ENCODE measurements around the gene MAD1L1.

The MAD1L1 gene

DNA sequence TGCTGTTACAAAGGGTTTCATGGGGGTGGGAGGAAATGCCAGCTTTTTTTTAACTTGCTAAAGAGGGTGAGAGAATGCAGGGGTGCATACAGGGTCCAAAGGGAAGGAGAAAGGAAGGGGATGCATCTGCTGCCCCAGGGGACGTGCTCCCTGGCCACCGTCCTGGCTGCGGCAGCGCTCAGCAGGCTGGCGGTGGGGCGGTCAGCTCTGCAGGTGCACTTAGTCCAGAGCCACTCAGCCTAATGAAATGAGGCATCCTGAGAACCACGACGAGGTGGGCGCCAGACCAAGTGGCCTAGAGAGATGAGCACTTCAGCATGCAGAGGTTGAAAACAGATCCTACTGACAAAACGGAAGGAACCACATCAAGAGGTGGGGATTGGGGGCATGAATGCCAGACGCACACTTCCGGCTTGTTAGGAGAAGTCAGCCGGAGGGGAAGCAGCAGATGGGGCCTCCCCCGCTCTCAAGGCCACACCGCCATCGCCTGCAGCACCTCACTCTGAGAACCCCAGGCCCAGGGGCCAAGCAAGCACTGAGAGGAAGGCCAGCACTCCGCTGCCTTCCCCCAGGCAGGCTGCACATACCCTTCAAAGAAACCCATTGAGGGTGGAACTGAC, 94.5 kb downstream of the MAD1L1 start:
- DNase-seq (ENCODE audit: low read depth), result no peak

DNA sequence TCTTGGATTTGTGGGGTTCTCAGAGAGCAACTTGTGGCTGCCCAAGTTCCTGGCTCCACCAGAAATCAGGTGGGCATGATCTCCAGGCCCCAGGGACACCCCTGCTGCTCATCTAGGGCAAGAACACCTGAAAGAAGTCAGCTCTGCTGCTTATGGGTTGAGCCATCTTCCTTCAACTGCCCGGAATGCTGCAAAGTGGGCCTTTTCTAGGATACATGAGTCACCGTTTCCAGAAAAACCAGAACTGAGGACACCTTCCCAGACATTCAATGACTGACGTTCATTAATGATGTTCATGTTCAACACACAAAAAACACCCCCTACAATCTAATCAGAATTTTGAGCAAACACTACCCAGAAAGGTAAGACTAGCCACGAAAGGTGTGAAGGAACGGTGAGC, 98.0 kb downstream of the MAD1L1 start:
- DNase-seq (ENCODE audit: low read depth), result no peak

DNA sequence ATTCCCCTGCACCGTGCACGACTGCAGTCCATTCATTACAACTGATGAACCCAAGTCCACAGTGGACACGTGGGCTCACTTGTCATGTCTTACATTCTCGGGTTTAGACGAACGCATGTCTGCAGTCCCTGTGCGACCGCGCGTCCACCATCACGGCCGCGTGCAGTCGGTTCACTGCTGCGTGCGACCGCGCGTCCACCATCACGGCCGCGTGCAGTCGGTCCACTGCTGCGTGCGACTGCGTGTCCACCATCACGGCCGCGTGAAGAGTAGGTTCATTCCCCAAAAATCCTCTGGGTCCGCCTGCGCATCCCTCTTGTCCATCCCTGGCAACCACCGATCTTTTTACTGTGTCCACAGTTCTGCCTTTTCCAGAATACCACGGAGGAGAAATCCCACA, 100.5 kb downstream of the MAD1L1 start:
- DNase-seq (ENCODE audit: low read depth), result no peak

GRCh38 chr7:2131800-2132199, 100.9 kb downstream of the MAD1L1 start:
- DNase-seq (ENCODE audit: low read depth), result no peak

GRCh38 chr7:2131341-2131740, 101.4 kb downstream of the MAD1L1 start:
- no peak for DNase-seq (ENCODE audit: low read depth)

DNA sequence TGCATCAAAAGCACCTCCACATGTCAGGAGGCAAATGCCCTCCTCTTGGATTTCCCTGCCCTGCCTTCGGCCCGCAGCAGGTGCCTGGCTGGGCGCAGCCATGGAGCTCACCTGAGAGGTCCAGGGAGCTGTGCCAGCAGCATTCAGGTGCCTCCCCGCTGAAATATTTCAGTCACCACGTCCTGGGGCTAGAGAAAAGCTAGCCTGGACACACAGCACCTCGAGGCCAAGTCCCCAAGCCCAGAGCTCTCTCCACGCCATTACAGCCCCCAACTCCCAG, 102.7 kb downstream of the MAD1L1 start:
- no peak for DNase-seq (ENCODE audit: low read depth)

GRCh38 chr7:2129323-2130095, 103.2 kb downstream of the MAD1L1 start:
- no peak for DNase-seq (ENCODE audit: low read depth)

DNA sequence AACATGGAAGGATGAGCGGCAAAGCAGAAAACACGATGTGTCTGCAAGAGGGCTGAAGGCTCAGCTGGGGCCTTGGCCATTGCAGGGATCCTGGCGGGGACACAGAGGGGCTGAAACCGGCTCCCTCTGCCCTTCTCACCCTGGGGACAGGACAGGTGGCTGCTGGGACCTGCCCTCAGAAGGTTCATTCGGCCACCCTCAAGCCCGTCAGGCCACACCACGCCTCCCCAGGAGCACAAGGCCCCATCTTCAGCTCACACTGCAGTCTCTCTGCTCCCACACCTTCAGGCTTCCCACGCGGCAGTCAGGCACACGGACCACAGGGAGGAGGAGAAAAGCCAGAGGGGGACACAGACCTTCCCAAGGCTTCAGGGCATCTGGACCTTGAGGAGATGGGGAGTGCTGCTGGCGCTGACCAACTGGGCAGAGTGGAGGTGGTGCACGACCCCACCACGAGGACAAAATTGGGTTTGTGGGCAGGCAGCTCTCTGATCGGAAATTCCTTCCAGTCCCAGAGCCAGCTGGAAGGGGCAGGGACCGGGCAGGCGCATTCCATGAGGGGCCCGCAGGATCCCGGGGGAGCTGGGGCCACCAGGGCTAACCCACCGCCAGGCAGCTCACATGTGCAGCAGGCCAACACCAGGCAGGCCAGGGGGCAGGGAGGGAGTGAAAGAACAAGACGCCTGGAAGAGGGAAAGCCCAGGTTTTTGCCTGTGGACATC, 104.0 kb downstream of the MAD1L1 start:
- no peak for DNase-seq (ENCODE audit: low read depth)

GRCh38 chr7:2126621-2127020, 106.1 kb downstream of the MAD1L1 start:
- DNase-seq (ENCODE audit: low read depth), result no peak

- DNase-seq (ENCODE audit: low read depth), result no peak
Observed at GRCh38 chr7:2125931-2126330, 106.8 kb downstream of the MAD1L1 start.

DNA sequence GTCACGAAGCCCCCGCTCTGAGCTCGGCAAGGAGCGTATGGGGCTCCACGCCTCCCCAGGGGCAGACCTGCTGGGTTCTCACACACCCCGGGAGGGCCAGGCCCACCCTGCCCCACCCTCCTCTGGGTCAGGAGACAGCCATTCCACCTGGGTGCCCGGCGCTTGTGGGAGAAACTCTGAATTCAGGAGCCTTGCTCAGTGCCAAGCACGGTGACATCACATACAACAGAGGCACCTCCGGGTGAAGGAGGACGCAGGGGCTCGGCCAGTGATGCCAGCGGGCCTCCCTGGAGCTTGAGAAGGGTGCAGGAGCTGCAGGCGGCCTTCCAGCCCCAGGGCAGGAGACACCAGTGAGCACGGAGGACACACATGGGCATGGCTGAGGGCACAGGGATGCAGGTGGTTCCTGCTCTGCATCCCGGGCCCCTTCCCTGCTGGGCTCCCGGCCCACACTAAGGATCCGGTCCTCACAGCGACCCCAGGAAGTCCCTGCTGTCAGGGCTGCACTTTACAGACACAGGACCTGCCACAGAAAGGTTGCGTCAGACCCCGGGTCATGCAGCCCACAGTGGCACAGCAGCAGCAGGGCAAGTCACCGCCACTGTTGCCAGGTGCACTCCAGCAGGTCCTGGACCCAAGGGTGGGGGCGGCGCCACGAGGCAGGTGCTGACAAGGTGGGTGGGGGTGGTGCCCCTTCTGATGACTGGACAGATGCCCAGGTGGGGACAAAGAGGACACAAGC, 108.0 kb downstream of the MAD1L1 start:
- DNase-seq (ENCODE audit: low read depth), result no peak

GRCh38 chr7:2123916-2124315, 108.8 kb downstream of the MAD1L1 start:
- no peak for DNase-seq (ENCODE audit: low read depth)

DNA sequence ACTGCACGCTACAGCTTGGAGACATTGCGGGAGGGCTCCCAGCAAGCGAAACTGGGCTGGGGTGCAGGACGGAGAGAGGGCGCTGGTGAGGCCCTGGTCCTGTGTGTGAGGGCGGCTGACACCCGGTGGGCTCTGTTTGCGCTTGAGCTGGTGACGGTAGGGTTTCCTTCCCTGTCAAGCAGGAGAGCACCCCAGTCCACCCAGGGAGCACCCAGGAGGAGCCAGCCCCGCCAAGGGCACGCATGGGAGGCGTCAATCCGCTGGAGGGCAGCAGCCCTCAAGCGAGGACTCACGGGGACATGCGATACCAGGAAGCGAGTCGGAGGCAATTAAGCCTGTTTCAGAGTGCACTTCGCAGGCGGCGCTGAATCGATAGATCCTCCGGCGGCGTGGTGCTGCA, 109.4 kb downstream of the MAD1L1 start:
- no peak for DNase-seq (ENCODE audit: low read depth)

GRCh38 chr7:2122651-2123050, 110.1 kb downstream of the MAD1L1 start:
- DNase-seq (ENCODE audit: low read depth), result no peak

DNA sequence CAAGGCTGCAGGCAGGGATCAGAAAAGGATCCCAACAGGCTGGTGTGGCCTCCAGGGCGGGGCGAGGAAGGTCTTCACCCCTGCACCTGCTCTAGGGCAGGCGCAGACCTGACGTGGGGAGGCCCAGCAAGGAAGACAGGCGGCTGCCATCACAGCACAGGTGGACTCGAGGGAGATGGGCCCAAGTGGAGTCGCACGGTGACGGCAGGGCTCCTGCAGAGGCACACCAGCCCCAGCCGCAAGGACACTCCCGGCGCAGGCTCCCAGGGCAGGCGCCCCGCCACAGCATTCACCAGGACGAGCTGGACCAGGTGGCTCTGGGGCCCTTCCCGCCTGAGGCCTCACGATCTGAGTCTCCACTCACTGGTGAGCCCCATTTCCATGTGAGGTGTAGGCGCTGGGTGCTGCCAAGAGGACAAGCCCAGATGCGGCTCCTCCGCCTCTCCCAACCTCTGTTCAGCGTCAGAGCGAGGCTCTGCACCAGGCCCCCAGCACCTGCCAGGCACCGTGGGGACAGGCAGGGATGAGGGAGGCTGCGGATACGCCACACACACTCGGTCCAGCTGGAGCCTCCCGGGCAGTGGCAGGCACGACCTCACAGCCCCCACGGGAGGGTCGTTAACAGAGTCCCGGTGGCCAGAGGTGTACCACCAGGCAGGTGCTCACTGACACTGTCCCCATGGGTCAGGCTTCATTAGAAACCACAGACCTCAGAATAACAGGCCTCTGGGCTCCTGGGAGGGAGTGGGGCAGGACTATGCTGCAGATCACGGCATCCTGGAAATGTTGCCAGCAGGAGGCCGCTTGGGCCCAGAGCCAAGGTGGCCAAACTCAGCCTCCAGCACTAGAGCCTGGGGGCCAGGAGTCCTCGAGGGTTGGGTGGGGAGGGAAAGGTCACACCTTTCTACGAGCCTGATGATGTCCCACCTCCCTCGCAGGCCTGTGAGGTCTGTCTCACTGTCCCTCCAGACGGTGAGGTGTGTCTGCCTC, 111.6 kb downstream of the MAD1L1 start:
- no peak for DNase-seq (ENCODE audit: low read depth)

GRCh38 chr7:2120251-2120660, 112.5 kb downstream of the MAD1L1 start:
- DNase-seq (ENCODE audit: low read depth), result no peak

DNA sequence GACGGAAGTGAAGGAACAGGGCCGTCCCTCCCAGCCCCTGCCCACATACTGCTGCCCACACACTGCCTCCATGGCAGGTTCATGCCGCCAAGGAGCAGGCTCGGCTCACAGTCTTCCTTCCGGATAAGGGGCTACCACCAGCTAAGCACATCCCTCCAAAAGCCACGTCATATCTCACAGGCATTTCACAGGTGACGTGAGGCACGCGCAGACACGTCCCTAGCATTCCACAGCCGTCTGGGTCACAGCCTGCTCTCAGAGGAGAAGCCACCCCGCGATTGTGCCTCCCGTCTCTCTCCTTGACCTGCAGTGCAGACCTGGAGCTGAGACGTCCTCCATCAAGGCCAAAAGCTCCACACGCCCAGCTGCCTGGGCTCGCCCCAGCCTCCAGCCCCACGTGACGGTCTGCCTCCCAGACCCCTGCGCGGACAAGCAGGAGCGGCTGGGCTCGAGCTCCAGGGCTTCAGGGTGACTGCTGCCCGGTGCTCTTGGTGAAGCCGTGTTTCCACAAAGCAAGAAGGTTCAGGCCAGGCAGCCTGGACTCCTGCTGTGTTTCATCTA, 114.0 kb downstream of the MAD1L1 start:
- DNase-seq (ENCODE audit: low read depth), result no peak

DNA sequence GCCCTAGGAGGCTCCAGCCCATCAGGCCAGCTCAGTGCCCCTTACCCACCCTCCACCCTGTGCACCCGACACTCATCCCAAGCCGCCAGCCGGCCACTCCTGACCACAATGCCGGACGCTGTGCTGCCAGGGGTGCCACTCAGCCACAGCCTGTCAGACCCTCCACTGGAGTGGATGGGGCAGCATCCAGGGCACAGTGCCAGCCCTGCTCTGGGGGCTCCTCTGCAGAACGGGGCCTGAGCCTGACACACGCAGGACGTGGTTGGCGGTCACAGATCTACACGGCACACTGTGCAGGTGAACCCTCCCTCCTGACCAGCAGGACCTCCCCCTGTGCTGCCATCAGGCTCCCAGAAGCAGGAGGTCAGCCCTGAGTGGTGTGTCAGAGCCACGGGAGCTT, 114.7 kb downstream of the MAD1L1 start:
- DNase-seq (ENCODE audit: low read depth), result no peak

DNA sequence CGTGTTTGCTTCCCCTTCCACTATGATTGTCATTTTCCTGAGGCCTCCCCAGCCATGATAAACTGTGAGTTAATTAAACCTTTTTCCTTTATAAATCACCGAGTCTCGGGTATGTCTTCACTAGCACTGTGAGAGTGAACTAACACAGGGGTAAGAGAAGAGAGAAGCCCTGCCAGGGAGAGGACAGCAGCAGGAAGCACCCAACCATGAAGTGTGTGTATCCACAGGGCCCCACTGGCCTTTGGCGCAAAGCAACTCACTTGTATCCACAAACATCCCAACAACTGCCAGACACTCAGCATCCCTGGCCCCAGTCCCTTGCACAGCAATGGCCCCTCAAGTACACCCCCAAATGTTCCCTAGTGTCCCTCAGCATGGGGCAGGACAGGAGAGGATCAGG, 115.1 kb downstream of the MAD1L1 start:
- no peak for DNase-seq (ENCODE audit: low read depth)

- DNase-seq (ENCODE audit: low read depth), result peak; percentile 39
Observed at GRCh38 chr7:2116989-2117591, 115.7 kb downstream of the MAD1L1 start.

DNA sequence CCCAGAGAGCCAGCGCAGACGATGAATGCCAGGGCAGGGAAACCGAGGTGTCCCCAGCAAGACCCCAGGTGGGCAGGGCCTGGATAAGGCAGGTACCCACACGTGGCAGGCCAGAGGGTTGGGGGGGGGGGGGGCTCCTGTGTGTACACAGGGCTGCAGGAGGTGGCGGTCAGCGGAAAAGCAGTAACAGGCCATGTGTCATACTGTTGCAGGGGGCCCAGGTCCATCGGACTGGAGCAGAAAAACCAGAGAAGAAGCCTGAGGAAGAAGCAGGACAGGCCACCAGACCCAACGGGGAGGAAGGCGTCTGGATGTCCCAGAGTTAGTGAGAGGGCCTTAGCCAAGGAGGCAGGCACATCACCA, 116.3 kb downstream of the MAD1L1 start:
- DNase-seq (ENCODE audit: low read depth), result no peak

Measured in fibroblast of gingiva (primary cell).